Spleen (tissue), 11 donors: ENCODE measurements around the gene TIGD3. TPM values are rescaled to one million over a fixed set of nuclear protein-coding genes. Genes with fewer than 3 reads are reported as not detected.

Source experiments
- DNase-seq: peaks from one replicate; pipeline ENCODE4 v3.0.0-alpha.2; 2020
- H3K27ac ChIP-seq, 8 donors: fragments of 200-600 bp; sonication (generic) in 7 of 8; 1 replicate in 4 of 8; 2 replicates in 4 of 8; pipeline versions ENCODE4 v1.5.0 to v1.8.0; 2016 to 2021; ENCODE audit warnings: inconsistent platforms in 4 of 8, mild to moderate bottlenecking in 4 of 8, moderate library complexity in 1 of 8
- H3K27me3 ChIP-seq, 7 donors: fragments of 200-600 bp; sonication (generic) in 6 of 7; replicated peaks in 1 of 7; 1 replicate in 4 of 7; 2 replicates in 3 of 7; pipeline versions ENCODE4 v1.5.0 to v1.8.0; 2016 to 2021; ENCODE audit warnings: inconsistent platforms in 3 of 7, mild to moderate bottlenecking in 1 of 7
- H3K36me3 ChIP-seq, 6 donors: fragments of 200-600 bp; sonication (generic) in 5 of 6; 1 replicate in 4 of 6; 2 replicates in 2 of 6; pipeline versions ENCODE4 v1.5.0 to v1.8.0; 2016 to 2021; ENCODE audit warnings: inconsistent platforms in 2 of 6
- H3K4me1 ChIP-seq, 6 donors: fragments of 200-600 bp; sonication (generic) in 5 of 6; 1 replicate in 3 of 6; 2 replicates in 3 of 6; pipeline versions ENCODE4 v1.5.0 to v1.8.0; 2016 to 2021; ENCODE audit warnings: inconsistent platforms in 3 of 6
- H3K4me3 ChIP-seq, 8 donors: fragments of 200-600 bp; sonication (generic) in 7 of 8; 1 replicate in 4 of 8; 2 replicates in 4 of 8; pipeline versions ENCODE4 v1.5.0 to v1.8.0; 2016 to 2021; ENCODE audit warnings: inconsistent platforms in 4 of 8, mild to moderate bottlenecking in 4 of 8, moderate library complexity in 2 of 8
- H3K9me3 ChIP-seq, 8 donors: fragments of 200-600 bp; sonication (generic) in 7 of 8; 1 replicate in 4 of 8; 2 replicates in 4 of 8; pipeline versions ENCODE4 v1.5.0 to v1.8.0; 2016 to 2021; ENCODE audit warnings: inconsistent platforms in 4 of 8
- CTCF ChIP-seq, 11 experiments: fragments of 200-600 bp in 7 of 11; fragments of 450-650 bp in 4 of 11; sonication (generic) in 4 of 11; IDR thresholded peaks in 8 of 11; conservative IDR thresholded peaks in 3 of 11; 1 replicate in 7 of 11; 2 replicates in 4 of 11; pipeline versions ENCODE4 v1.4.0 to v1.8.0; 2016 to 2021; ENCODE audit warnings: antibody characterized with exemption in 11 of 11, inconsistent platforms in 4 of 11, mild to moderate bottlenecking in 1 of 11
- POLR2A ChIP-seq, 3 donors: fragments of 450-650 bp; IDR thresholded peaks; one replicate each; pipeline ENCODE4 v1.5.1; 2017; ENCODE audit warnings: antibody characterized with exemption in 3 of 3, mild to moderate bottlenecking in 1 of 3
- POLR2AphosphoS5 ChIP-seq, 3 donors: sonication (generic); formaldehyde crosslinking; IDR thresholded peaks; one replicate each; pipeline ENCODE4 v1.5.1; 2017; ENCODE audit warnings: antibody characterized with exemption in 3 of 3
- WGBS, 5 donors: extraction: QIAGEN DNeasy Blood & Tissue Kit in 3 of 5; methylation state at CpG; one replicate each; pipeline versions ENCODE4 v1.1.5 to v1.1.7; 2013 to 2018; 5-methylcytosine and 5-hydroxymethylcytosine counted together
- intact Hi-C: fragments of 100-400 bp; cut with DNase I; formaldehyde crosslinking; loops from one replicate; pipeline ENCODE4 v1.15.0; 2023; ENCODE audit warnings: low total_unique reads
- polyA plus RNA-seq, 3 donors: library from polyadenylated mRNA; stranded (reverse); fragments of 200-250 nt; gene quantifications; one replicate each; pipeline ENCODE4 v1.2.1, GENCODE V29; 2013
- total RNA-seq, 7 donors: library from RNA; depleted of rRNA in 3 of 7; stranded (reverse); fragments of >200 nt in 3 of 7; fragmentation: NEBNext Ultra II Directional in 4 of 7; extraction: Animal tissue kit (Norgen Biotek cat#: 25700) in 4 of 7; gene quantifications; one replicate each; pipeline versions ENCODE4 v1.1.0 to v1.2.1, GENCODE V29; 2016 to 2021
- donor health status: healthy with polysubstance abuse.
- donor health status: DM: no; HTN: no; CAD: no; lungs with moderate emphysema.
- donor health status: DM: no; HTN: no; CAD: no.
- donor health status: Bipolar disorder and iron deficiency.
- donor health status: healthy.
- donor health status: DM: no; HTN: no; CAD: no.
- donor health status: DM: yes; HTN: yes; CAD: no.

TIGD3 gene
- total and polyA plus RNA-seq, 10 donors, result 0.56 to 2.7 (median 0.93) TPM

GRCh38 chr11:65392186-65392829 is 37.8 kb downstream of the TIGD3 start:
- H3K36me3 ChIP-seq, result peaks cover 0 to 97% (median 58%) of the 10 kb centered on the region in 6 donors
- H3K27me3 ChIP-seq, result no peaks in the 10 kb centered on the region
- TF ChIP-seq POLR2AphosphoS5 (IDR thresholded peaks at IDR 0.05) (peak in 2 of 3 donors; percentile 16 to 46), CTCF (IDR thresholded peaks at IDR 0.05 in 8 of 11, conservative IDR thresholded peaks at IDR 0.05 in 3 of 11) (no peak)
- H3K9me3 ChIP-seq, result no peaks in the 10 kb centered on the region
- WGBS, 5 donors, result 87 to 93% (median 91%) methylated on average over 13 of the region's 13 CpGs
- intact Hi-C loops, result no loop called here
- H3K27ac ChIP-seq, result peak overlapping the region; percentile 16 to 98 (median 82)
- peaks cover 51 to 65% (median 59%) of the 10 kb centered on the region in 6 donors for H3K4me1 ChIP-seq
- H3K4me3 ChIP-seq, result no peak overlapping the region
- DNase-seq, result no peak

DNA sequence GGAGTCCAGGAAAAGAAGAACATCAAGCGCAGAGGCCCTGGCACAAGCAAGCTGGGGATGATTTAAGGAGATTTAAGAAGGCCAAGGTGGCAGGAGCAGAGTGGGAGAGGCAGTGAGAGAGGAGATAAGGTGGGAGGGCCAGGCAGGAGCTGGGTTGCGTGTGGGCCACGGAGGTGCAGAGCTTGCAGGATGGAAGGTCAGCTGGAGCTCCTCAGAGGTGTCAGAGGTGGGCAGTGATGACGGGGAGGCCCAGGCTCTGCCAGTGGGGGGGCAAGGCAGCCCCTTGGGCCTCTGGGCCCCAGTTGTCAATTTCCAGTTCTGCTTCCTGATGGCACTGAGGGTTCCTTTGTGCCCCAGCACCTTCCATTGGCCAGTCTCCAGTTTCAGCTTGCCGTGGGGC is 38.3 kb downstream of the TIGD3 start:
- Histone ChIP-seq H3K36me3 (peaks cover 0 to 100% (median 64%) of the 10 kb centered on the region in 6 donors), H3K27me3 (no peaks in the 10 kb centered on the region), H3K4me3 (no peak overlapping the region), H3K9me3 (no peaks in the 10 kb centered on the region), H3K4me1 (peaks cover 45 to 59% (median 53%) of the 10 kb centered on the region in 6 donors), H3K27ac (peak overlapping the region in 5 of 8 donors; percentile 79 to 98 (median 87))
- 87 to 94% (median 89%) methylated on average over 5 of the region's 5 CpGs for WGBS, 5 donors
- no peak for TF ChIP-seq CTCF (IDR thresholded peaks at IDR 0.05 in 8 of 11, conservative IDR thresholded peaks at IDR 0.05 in 3 of 11)
- no peak for TF ChIP-seq POLR2A (IDR thresholded peaks at IDR 0.05)
- TF ChIP-seq POLR2AphosphoS5 (IDR thresholded peaks at IDR 0.05), result no peak
- DNase-seq, result no peak
- intact Hi-C loops, result no loop called here

DNA sequence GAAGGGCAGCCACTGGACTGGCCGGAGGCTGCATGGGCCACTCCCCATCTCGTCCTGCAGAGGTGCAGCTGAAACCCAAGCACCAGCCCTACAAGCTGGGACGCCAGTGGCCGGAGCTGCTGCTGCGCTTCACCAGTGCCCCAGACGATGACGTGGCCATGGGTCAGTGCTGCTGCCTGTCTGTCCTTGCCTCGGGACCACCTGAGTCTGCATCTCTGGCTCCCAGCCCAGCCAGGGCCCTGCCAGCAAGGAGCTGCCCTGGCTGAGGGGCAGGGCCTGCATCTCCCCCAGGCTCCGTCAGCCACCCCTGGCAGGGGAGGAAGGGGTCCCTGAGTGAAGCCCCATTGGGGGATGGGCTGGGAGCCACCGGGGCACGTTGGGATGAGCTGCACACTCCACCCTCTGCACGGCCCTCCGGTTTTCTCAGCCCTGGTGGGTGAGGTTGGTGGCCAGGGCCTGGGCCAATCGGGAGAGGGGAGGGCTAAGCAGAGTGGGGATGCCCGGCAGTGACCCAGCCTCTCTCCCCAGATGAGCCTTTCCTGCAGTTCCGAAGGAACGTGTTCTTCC is 39.0 kb downstream of the TIGD3 start:
- no peaks in the 10 kb centered on the region for H3K9me3 ChIP-seq
- intact Hi-C loops, result no loop called here
- no peaks in the 10 kb centered on the region for H3K27me3 ChIP-seq
- H3K4me3 ChIP-seq, result no peak overlapping the region
- 85 to 94% (median 92%) methylated on average over 5 to 17 of the region's 17 CpGs for WGBS, 5 donors
- H3K27ac ChIP-seq, result peak overlapping the region in 1 of 8 donors; percentile 87
- peaks cover 0 to 100% (median 70%) of the 10 kb centered on the region in 6 donors for H3K36me3 ChIP-seq
- no peak for DNase-seq
- H3K4me1 ChIP-seq, result peaks cover 38 to 52% (median 47%) of the 10 kb centered on the region in 6 donors
- no peak for TF ChIP-seq POLR2A (IDR thresholded peaks at IDR 0.05)
- peak in 1 of 3 donors; percentile 46 for TF ChIP-seq POLR2AphosphoS5 (IDR thresholded peaks at IDR 0.05)

- Histone ChIP-seq H3K27me3 (no peaks in the 10 kb centered on the region), H3K27ac (no peak overlapping the region), H3K36me3 (peaks cover 0 to 100% (median 75%) of the 10 kb centered on the region in 6 donors), H3K9me3 (no peaks in the 10 kb centered on the region), H3K4me1 (peaks cover 33 to 47% (median 41%) of the 10 kb centered on the region in 6 donors), H3K4me3 (no peak overlapping the region)
- no peak for DNase-seq
- 91 to 97% (median 96%) methylated on average over 7 to 20 of the region's 20 CpGs for WGBS, 5 donors
- intact Hi-C loops, result no loop called here
- peak in 1 of 3 donors; percentile 43 for TF ChIP-seq POLR2AphosphoS5 (IDR thresholded peaks at IDR 0.05)
- no peak for TF ChIP-seq CTCF (IDR thresholded peaks at IDR 0.05 in 8 of 11, conservative IDR thresholded peaks at IDR 0.05 in 3 of 11)
Measured at GRCh38 chr11:65394125-65394536, 39.6 kb downstream of the TIGD3 start.
